Tibial artery (tissue), 4 donors: ENCODE results near the gene TTC17.

Experiments
- DNase-seq, 2 donors: peaks; one replicate each; pipeline ENCODE4 v3.0.0-alpha.2; 2019
- H3K27ac ChIP-seq, 2 donors: fragments of 200-600 bp; sonication (generic) in 1 of 2; 1 replicate in 1 of 2; 2 replicates in 1 of 2; pipeline ENCODE4 v1.5.1; 2018 to 2019; ENCODE audit warnings: mild to moderate bottlenecking in 1 of 2
- H3K27me3 ChIP-seq, 2 donors: fragments of 200-600 bp; sonication (generic) in 1 of 2; one replicate each; pipeline versions ENCODE4 v1.5.1 to v1.6.0; 2016 to 2019
- H3K36me3 ChIP-seq, 3 donors: fragments of 200-600 bp; sonication (generic) in 2 of 3; one replicate each; pipeline ENCODE4 v1.5.1; 2016 to 2019; ENCODE audit warnings: mild to moderate bottlenecking in 2 of 3
- H3K4me1 ChIP-seq, 4 donors: fragments of 200-600 bp; sonication (generic) in 2 of 4; 1 replicate in 3 of 4; 2 replicates in 1 of 4; pipeline ENCODE4 v1.5.1; 2016 to 2019
- H3K4me3 ChIP-seq, 2 donors: fragments of 200-600 bp; sonication (generic) in 1 of 2; 1 replicate in 1 of 2; 2 replicates in 1 of 2; pipeline ENCODE4 v1.5.1; 2018 to 2019; ENCODE audit warnings: mild to moderate bottlenecking in 2 of 2
- H3K9me3 ChIP-seq, 3 donors: fragments of 200-600 bp; sonication (generic) in 1 of 3; one replicate each; pipeline ENCODE4 v1.5.1; 2016 to 2019
- CTCF ChIP-seq, 2 experiments: fragments of 200-600 bp in 1 of 2; fragments of 450-650 bp in 1 of 2; IDR thresholded peaks; one replicate each; pipeline ENCODE4 v1.5.1; 2017 to 2019; ENCODE audit warnings: antibody characterized with exemption in 2 of 2, mild to moderate bottlenecking in 1 of 2, moderate library complexity in 1 of 2
- intact Hi-C: fragments of 100-400 bp; cut with DNase I; formaldehyde crosslinking; loops from one replicate; pipeline ENCODE4 v1.15.0; 2023; ENCODE audit warnings: low total_unique reads

TTC17 gene

GRCh38 chr11:43516316-43516850, 157.7 kb downstream of the TTC17 start:
- no peak overlapping the region for H3K4me3 ChIP-seq

GRCh38 chr11:43517518-43517917, 158.8 kb downstream of the TTC17 start:
- Histone ChIP-seq H3K27ac (no peak overlapping the region), H3K4me3 (no peak overlapping the region), H3K36me3 (no peaks in the 10 kb centered on the region), H3K4me1 (no peaks in the 10 kb centered on the region), H3K9me3 (no peaks in the 10 kb centered on the region), H3K27me3 (peaks cover 0 to 14% of the 10 kb centered on the region in 2 donors)
- DNase-seq: no peak
- TF ChIP-seq CTCF (IDR thresholded peaks at IDR 0.05): no peak
- intact Hi-C loops: no loop called here

More at GRCh38 chr11:43516316-43516850, 157.7 kb downstream of the TTC17 start:
- H3K27ac ChIP-seq: no peak overlapping the region
- DNase-seq: no peak
- H3K4me1 ChIP-seq: no peaks in the 10 kb centered on the region
- H3K9me3 ChIP-seq: no peaks in the 10 kb centered on the region
- TF ChIP-seq CTCF (IDR thresholded peaks at IDR 0.05): no peak
- intact Hi-C loops: no loop called here
- H3K36me3 ChIP-seq: no peaks in the 10 kb centered on the region
- peaks cover 0 to 11% of the 10 kb centered on the region in 2 donors for H3K27me3 ChIP-seq

GRCh38 chr11:43518408-43519160, 159.9 kb downstream of the TTC17 start:
- H3K27ac ChIP-seq: no peak overlapping the region
- no peak for DNase-seq
- TF ChIP-seq CTCF (IDR thresholded peaks at IDR 0.05): no peak
- H3K4me3 ChIP-seq: no peak overlapping the region
- no peaks in the 10 kb centered on the region for H3K36me3 ChIP-seq
- no peaks in the 10 kb centered on the region for H3K4me1 ChIP-seq
- peaks cover 0 to 14% of the 10 kb centered on the region in 2 donors for H3K27me3 ChIP-seq
- intact Hi-C loops: no loop called here
- no peaks in the 10 kb centered on the region for H3K9me3 ChIP-seq

- H3K27ac ChIP-seq: no peak overlapping the region
- no peaks in the 10 kb centered on the region for H3K4me1 ChIP-seq
- peaks cover 0 to 3% of the 10 kb centered on the region in 2 donors for H3K27me3 ChIP-seq
- DNase-seq: no peak
- no peaks in the 10 kb centered on the region for H3K9me3 ChIP-seq
- H3K4me3 ChIP-seq: no peak overlapping the region
- intact Hi-C loops: no loop called here
- H3K36me3 ChIP-seq: no peaks in the 10 kb centered on the region
- TF ChIP-seq CTCF (IDR thresholded peaks at IDR 0.05): no peak
Measured at GRCh38 chr11:43521471-43521870, 162.8 kb downstream of the TTC17 start.

GRCh38 chr11:43523632-43524031, 164.9 kb downstream of the TTC17 start:
- H3K27me3 ChIP-seq: peaks cover 0 to 3% of the 10 kb centered on the region in 2 donors
- no peaks in the 10 kb centered on the region for H3K9me3 ChIP-seq
- H3K4me3 ChIP-seq: no peak overlapping the region
- DNase-seq: no peak
- intact Hi-C loops: no loop called here
- H3K27ac ChIP-seq: no peak overlapping the region
- TF ChIP-seq CTCF (IDR thresholded peaks at IDR 0.05): no peak
- H3K36me3 ChIP-seq: no peaks in the 10 kb centered on the region
- no peaks in the 10 kb centered on the region for H3K4me1 ChIP-seq
